Measurements from ENCODE around the gene SMARCC2. TPM values are rescaled to one million over a fixed set of nuclear protein-coding genes. Genes with fewer than 3 reads are reported as not detected.

Gene SMARCC2
- total and polyA plus RNA-seq, 2 of the 13 experiments (the other 11 are each of a cell fraction or from before 2014, with no cell fraction given), result 21.3 to 24.1 TPM

DNA sequence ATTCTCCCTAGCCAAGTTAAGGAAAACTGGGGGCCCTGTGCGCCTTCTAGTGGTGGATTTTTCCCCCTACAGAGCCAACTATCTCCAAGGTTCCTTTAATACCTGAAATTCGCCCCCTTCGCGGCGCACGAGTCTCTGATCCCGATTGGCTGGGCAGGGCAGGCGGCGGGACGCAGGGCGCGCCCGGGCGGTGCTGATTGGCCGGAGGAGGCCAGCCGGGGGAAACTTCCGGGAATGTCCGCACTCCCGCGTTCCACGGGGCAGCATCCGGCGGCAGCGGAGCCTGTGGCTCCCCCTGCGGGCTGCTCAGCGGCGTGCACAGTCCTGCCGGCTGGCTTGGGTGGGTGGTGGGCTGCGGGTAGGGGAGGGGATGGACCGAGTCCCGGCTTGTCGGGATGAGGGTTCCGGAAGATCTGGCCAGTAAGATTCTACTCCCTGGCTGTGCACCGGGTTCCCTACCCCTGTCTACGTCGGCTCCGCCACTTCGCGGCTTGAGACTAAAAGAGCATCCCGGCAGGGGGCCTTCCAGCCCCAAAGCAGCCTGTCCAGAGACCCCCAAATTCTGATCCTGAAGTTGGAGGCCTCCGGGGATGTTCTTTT lies 34.9 kb upstream of the SMARCC2 start, which contains the start of gene NABP2 (continued):
- TF ChIP-seq POGK (CRISPR knock-in tag; conservative IDR thresholded peaks at IDR 0.05), result peak; percentile 76; the same call in 1 of the 2 replicates
- no peak for TF ChIP-seq TRAFD1 (CRISPR knock-in tag; IDR thresholded peaks at IDR 0.05; ENCODE audit: borderline replicate concordance)
- no peak for TF ChIP-seq ZNF782 (CRISPR knock-in tag; IDR thresholded peaks at IDR 0.05; ENCODE audit: borderline replicate concordance)
- no peak for TF ChIP-seq HNF4A (CRISPR knock-in tag; IDR thresholded peaks at IDR 0.05)
- TF ChIP-seq, protein P1, sequence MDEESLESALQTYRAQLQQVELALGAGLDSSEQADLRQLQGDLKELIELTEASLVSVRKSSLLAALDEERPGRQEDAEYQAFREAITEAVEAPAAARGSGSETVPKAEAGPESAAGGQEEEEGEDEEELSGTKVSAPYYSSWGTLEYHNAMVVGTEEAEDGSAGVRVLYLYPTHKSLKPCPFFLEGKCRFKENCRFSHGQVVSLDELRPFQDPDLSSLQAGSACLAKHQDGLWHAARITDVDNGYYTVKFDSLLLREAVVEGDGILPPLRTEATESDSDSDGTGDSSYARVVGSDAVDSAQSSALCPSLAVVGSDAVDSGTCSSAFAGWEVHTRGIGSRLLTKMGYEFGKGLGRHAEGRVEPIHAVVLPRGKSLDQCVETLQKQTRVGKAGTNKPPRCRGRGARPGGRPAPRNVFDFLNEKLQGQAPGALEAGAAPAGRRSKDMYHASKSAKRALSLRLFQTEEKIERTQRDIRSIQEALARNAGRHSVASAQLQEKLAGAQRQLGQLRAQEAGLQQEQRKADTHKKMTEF (CRISPR knock-in tag; IDR thresholded peaks at IDR 0.05), result peak; percentile 87
- TF ChIP-seq ZFAT (CRISPR knock-in tag; conservative IDR thresholded peaks at IDR 0.05), result no peak
- peak; percentile 70 for TF ChIP-seq ZNF772 (CRISPR knock-in tag; IDR thresholded peaks at IDR 0.05)
- TF ChIP-seq, protein P2, sequence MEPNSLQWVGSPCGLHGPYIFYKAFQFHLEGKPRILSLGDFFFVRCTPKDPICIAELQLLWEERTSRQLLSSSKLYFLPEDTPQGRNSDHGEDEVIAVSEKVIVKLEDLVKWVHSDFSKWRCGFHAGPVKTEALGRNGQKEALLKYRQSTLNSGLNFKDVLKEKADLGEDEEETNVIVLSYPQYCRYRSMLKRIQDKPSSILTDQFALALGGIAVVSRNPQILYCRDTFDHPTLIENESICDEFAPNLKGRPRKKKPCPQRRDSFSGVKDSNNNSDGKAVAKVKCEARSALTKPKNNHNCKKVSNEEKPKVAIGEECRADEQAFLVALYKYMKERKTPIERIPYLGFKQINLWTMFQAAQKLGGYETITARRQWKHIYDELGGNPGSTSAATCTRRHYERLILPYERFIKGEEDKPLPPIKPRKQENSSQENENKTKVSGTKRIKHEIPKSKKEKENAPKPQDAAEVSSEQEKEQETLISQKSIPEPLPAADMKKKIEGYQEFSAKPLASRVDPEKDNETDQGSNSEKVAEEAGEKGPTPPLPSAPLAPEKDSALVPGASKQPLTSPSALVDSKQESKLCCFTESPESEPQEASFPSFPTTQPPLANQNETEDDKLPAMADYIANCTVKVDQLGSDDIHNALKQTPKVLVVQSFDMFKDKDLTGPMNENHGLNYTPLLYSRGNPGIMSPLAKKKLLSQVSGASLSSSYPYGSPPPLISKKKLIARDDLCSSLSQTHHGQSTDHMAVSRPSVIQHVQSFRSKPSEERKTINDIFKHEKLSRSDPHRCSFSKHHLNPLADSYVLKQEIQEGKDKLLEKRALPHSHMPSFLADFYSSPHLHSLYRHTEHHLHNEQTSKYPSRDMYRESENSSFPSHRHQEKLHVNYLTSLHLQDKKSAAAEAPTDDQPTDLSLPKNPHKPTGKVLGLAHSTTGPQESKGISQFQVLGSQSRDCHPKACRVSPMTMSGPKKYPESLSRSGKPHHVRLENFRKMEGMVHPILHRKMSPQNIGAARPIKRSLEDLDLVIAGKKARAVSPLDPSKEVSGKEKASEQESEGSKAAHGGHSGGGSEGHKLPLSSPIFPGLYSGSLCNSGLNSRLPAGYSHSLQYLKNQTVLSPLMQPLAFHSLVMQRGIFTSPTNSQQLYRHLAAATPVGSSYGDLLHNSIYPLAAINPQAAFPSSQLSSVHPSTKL (CRISPR knock-in tag; IDR thresholded peaks at IDR 0.05), result peak; percentile 43; the same call in 1 of the 2 replicates
- TF ChIP-seq, protein P3, sequence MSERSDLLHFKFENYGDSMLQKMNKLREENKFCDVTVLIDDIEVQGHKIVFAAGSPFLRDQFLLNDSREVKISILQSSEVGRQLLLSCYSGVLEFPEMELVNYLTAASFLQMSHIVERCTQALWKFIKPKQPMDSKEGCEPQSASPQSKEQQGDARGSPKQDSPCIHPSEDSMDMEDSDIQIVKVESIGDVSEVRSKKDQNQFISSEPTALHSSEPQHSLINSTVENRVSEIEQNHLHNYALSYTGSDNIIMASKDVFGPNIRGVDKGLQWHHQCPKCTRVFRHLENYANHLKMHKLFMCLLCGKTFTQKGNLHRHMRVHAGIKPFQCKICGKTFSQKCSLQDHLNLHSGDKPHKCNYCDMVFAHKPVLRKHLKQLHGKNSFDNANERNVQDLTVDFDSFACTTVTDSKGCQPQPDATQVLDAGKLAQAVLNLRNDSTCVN (CRISPR knock-in tag; IDR thresholded peaks at IDR 0.05; ENCODE audit: borderline replicate concordance), result 0 out of 2 replicates have a peak, but pooled peaks have one; percentile 19
- peak; percentile 73; the same call in 1 of the 2 replicates for TF ChIP-seq ELF4 (CRISPR knock-in tag; IDR thresholded peaks at IDR 0.05; ENCODE audit: borderline replicate concordance)
- TF ChIP-seq ZNF784 (CRISPR knock-in tag; IDR thresholded peaks at IDR 0.05; ENCODE audit: borderline replicate concordance), result no peak
- TF ChIP-seq PITX1 (CRISPR knock-in tag; IDR thresholded peaks at IDR 0.05), result peak; percentile 74
- TF ChIP-seq HNRNPK (IDR thresholded peaks at IDR 0.05; ENCODE audit: low read depth, low read length, poor library complexity, severe bottlenecking), result peak; percentile 93
- peak; percentile 14; the same call in 1 of the 2 replicates for TF ChIP-seq CREM (IDR thresholded peaks at IDR 0.05)
- TF ChIP-seq CREM (CRISPR knock-in tag; IDR thresholded peaks at IDR 0.05), result no peak
